Pulmonary artery endothelial cell (primary cell): ENCODE measurements around the gene BIRC3. TPM values are rescaled to one million over a fixed set of nuclear protein-coding genes. Genes with fewer than 3 reads are reported as not detected.
"Not testable (repeated sequence)": the region's sequence is repeated elsewhere in the genome, so short reads cannot be mapped to it uniquely, and the experiment has no call there.

Experiments used
- DNase-seq: peaks from one replicate; pipeline ENCODE4 v3.0.0-alpha.2; 2011; ENCODE audit warnings: low read depth, low spot score
- total RNA-seq: library from RNA; depleted of rRNA; stranded (reverse); fragments of >200 nt; gene quantifications from 2 replicates; pipeline ENCODE4 v1.2.3, GENCODE V29; 2014

Gene BIRC3
- total RNA-seq, 1 donor from 2014 or later = 3.5 TPM

- no peak for DNase-seq
Measured at GRCh38 chr11:102295045-102295444, 22.2 kb upstream of the BIRC3 start.

GRCh38 chr11:102296757-102297156 lies 20.5 kb upstream of the BIRC3 start:
- DNase-seq = not testable (repeated sequence)

- not testable (repeated sequence) for DNase-seq
Measured at GRCh38 chr11:102300837-102301236, 16.4 kb upstream of the BIRC3 start.

DNA sequence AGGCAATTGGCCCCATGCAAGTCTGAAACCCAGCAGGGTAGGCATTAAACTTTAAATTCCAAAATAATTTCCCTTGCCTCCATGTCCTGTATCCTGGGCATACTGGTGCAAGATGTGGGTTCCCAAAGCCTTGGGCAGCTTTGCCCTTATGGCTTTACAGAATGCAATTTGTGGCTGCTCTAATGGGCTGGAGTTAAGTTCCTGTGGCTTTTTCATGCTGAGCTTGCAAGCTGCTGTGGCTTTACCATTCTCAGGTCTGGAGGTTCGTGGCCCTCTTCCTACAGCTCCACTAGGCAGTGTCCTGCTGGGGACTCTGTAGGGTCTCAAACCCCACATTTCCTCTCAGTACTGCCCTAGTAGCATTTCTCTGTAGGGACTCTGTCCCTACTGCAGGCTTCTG lies 15.0 kb upstream of the BIRC3 start:
- no peak for DNase-seq

- DNase-seq = no peak
Measured at GRCh38 chr11:102304686-102305085, 12.6 kb upstream of the BIRC3 start.

- DNase-seq = no peak
Measured at GRCh38 chr11:102305352-102306047, 11.8 kb upstream of the BIRC3 start.

- no peak for DNase-seq
Measured at GRCh38 chr11:102306048-102306597, 11.2 kb upstream of the BIRC3 start.

DNA sequence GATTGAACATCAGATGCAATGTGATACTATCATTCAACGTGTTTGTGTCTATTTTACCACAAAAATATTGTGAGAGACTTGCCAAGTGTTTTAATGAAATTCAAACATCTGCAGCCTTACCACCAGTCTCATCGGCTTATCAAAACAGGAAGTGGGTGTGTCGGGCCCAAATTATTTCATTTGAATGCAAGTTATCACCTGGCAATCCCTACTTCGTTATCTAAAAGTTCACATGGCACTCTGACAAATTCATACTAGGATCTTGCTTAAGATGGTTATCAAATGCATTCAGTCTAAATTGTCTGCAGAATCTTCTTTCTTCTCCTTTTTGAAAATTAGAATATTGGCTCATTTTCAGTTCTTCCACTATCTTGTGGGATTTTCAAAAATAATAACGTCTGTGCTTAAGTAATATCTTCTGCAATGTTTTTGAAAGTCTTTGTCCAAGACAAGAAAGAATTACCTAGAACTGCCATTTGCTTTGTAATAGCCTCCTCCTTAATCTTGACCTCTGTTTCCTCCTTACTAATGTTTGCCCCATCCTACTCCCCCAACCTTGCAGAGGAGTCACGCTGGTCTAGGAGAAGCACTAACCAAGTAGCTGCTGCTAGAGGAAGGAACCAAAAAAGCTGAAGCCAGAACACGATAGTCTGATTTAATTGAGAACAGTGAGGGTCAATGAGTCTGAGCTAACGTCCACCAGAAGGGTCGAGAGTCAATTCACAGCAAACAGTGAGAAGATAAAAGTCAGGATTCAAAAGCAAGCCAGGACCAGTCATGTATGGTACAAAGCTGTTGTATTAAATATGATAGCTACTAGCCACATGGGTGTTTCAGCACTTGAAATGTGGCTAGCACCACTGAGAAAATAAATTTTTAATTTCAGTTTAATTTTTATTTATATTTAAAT lies 10.2 kb upstream of the BIRC3 start:
- no peak for DNase-seq

DNA sequence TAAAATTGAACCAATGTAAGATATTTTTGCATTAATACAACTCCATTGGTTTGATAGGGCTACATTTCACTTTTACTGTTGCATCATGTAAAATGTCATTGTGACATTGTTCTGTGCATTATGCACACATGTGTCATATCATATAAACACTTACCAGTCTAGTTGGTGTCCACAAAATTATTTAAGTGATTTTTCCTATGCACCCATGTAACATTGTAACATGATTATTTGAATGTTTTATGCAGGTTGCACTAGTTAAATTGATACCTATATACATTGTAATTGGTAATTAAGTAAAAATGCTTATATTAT lies 9.6 kb upstream of the BIRC3 start:
- no peak for DNase-seq

GRCh38 chr11:102309621-102310541 lies 7.4 kb upstream of the BIRC3 start:
- no peak for DNase-seq

DNA sequence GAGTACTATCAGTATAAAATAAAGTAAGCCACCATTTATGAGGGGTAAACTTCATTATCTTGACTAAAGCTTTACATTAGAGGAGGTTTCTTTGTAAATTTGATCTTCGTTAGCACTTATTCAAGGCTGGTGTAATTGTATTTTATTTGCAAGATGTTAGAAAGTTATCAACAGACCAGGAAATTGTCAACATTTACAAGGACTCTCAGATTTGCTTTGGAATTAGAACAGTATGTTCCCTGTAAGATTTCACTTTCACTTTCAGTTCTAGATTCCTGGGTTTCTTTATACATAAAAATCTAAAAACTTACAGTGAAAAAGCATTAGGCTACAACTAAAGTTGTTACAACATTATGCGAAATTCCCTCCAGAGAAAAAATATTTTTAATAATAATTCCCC lies 4.6 kb upstream of the BIRC3 start:
- DNase-seq = no peak

DNA sequence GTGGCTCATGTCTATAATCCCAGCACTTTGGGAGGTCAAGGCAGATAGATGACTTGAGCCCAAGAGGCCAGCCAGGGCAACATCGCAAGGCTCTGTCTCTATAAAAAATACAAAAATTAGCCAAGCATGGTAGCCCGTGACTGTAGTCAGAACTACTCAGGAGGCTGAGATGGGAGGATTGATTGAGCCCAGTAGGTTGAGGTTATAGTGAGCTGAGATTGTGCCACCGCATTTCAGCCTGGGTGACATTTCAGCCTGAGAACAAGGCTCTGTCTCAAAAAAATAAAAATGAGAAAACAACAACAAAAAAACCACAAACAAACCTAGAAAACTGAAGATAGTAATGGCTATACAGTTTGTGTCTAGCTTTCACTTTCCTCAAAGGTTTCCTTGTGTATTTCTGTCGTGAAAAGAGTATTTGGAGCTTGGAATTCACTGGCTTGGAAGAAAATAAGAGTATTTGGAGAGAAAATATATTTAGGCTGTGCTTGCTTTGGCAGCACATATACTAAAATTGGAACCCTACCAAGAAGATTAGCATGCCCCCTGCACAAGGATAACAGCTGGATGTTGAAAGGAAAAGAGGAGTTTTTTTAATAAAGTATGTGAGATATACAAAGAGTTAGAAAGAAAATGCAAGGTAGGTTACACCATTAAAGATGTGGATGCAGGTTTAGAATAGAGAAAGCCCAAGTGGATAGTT lies 3.9 kb upstream of the BIRC3 start:
- no peak for DNase-seq

DNA sequence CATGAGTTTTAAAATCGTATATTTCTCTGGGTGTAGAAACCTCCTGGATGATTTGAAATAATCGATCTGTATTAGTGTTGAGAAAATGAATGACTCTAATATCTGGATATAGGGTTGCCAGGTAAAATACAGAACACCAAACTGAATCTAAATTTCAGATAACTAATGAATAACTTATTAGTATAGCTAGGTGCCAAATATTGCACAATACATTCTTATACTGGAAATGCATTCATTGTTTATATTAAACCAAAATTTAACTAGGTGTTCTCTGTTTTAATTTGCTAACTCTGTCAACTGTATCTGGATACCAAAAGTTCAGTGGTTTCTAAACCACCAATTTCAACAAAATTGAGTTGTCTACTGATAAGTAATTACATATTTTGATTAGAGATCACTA lies 2.5 kb upstream of the BIRC3 start:
- no peak for DNase-seq

GRCh38 chr11:102316346-102316904 lies 859 bp upstream of the BIRC3 start:
- no peak for DNase-seq

DNA sequence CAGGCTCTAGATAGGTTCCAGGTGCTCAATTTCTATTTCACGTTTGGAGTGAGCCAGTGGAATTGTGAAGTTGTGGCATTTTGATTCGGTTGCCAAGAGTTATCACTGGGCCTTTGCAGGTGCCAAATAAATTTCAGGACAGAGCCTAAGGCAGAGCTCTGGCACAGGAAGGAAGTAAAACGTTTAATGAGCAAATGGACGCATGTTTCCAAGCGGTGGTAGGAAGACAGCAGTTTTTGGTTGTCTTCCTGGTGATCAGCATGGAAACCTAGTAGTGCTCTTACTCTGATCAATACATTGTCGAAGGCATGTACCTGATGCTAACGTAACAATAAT lies 452 bp downstream of the BIRC3 start:
- DNase-seq = no peak

DNA sequence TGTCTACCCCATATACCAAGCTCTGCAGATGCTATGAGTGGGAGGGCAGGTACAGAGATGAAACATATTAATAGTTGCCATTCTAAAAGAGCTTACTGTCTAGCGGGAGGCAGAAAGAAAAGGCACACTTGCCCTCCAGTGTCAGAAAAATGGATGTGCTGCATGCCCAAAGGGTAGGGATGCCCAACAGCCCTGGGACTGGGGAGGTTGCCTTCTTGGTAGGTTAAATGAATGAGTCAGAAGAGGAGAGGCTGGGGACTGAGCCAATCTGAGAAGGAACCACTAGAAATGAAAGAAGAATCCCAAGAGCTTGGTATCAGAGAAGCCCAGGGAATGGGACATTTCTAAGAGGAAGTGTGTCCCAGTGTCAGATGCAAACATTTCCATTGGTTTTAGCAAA lies 1.2 kb downstream of the BIRC3 start:
- no peak for DNase-seq

DNA sequence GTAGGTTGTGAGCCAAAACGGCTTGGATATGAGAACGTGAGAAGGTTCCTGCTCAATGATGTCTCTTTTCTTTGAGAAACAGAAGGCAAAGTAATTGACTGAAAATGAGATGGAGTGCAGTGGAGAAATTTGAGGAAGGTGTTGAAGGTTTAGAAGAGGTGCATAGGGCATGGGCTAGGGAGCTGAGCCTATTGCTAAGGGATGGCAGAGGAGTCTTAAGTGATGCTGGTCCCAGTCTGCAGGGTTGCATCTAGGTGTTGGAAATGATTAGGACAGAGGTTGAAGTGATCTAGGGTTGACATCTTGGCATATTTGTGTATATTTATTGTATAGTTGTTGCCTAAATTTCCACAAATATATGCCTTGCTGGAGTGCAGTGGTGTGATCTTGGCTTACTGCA lies 2.3 kb downstream of the BIRC3 start:
- DNase-seq = no peak

GRCh38 chr11:102320188-102320587 lies 2.9 kb downstream of the BIRC3 start:
- no peak for DNase-seq

- DNase-seq = no peak
Measured at GRCh38 chr11:102320679-102321078, 3.4 kb downstream of the BIRC3 start.

- no peak for DNase-seq
Measured at GRCh38 chr11:102322560-102322959, 5.3 kb downstream of the BIRC3 start.
